OCI-LY7 (cell line): ENCODE measurements around the gene MCM9. TPM values are rescaled to one million over a fixed set of nuclear protein-coding genes. Genes with fewer than 3 reads are reported as not detected.

ENCODE experiments used
- BruUV-seq: library from RNA; stranded (reverse); fragments of 400-500 nt; replicated peaks from 2 replicates; lab custom pipeline; 2021; lab: Mats Ljungman, UMichigan
- CTCF ChIA-PET: fragments of 300-600 bp; sonication (Branson Sonifier 250); formaldehyde crosslinking; loops from one replicate; lab custom pipeline; 2022; ENCODE audit warnings: antibody characterized with exemption; ENCODE audit not compliant: unreplicated experiment; lab: Charles Lee
- POLR2A ChIA-PET: fragments of 300-600 bp; sonication (Branson Sonifier 250); formaldehyde crosslinking; loops from one replicate; lab custom pipeline; 2022; ENCODE audit warnings: antibody characterized with exemption; lab: Charles Lee
- DNase-seq: peaks from one replicate; pipeline ENCODE4 v3.0.0-alpha.2; 2015; ENCODE audit warnings: low spot score
- H2AFZ ChIP-seq: fragments of 200-600 bp; sonication (generic), shearing (Covaris generic); 2 replicates; pipeline ENCODE4 v1.6.1; 2014; ENCODE audit warnings: mild to moderate bottlenecking, antibody characterized with exemption, low read length, moderate library complexity
- H3K27ac ChIP-seq: fragments of 200-600 bp; sonication (generic); 2 replicates; pipeline ENCODE4 v1.5.1; 2014; ENCODE audit warnings: mixed run types, low read depth, mild to moderate bottlenecking, moderate library complexity, low read length, inconsistent platforms; ENCODE audit not compliant: poor library complexity, severe bottlenecking
- H3K36me3 ChIP-seq: fragments of 200-600 bp; sonication (generic); 2 replicates; pipeline ENCODE4 v1.6.1; 2014; ENCODE audit warnings: mild to moderate bottlenecking, antibody characterized with exemption, low read length, moderate library complexity, mixed read lengths; ENCODE audit not compliant: insufficient read depth
- H3K4me1 ChIP-seq: fragments of 200-600 bp; sonication (generic); 2 replicates; pipeline ENCODE4 v1.5.1; 2014; ENCODE audit warnings: mild to moderate bottlenecking, low read length; ENCODE audit not compliant: insufficient read depth, poor library complexity, severe bottlenecking
- H3K4me2 ChIP-seq: fragments of 200-600 bp; sonication (generic); 2 replicates; pipeline ENCODE4 v1.6.1; 2014; ENCODE audit warnings: mild to moderate bottlenecking, low read length
- H3K4me3 ChIP-seq: fragments of 200-600 bp; sonication (generic); 2 replicates; pipeline ENCODE4 v1.5.1; 2014; ENCODE audit warnings: mild to moderate bottlenecking, low read depth, low read length; ENCODE audit not compliant: poor library complexity, severe bottlenecking
- H3K79me2 ChIP-seq: fragments of 200-600 bp; sonication (generic); 2 replicates; pipeline ENCODE4 v1.6.1; 2016; ENCODE audit warnings: low read depth, mild to moderate bottlenecking, low read length, moderate library complexity, mixed read lengths; ENCODE audit not compliant: insufficient read depth
- H3K9me2 ChIP-seq: fragments of 200-600 bp; sonication (generic); 2 replicates; pipeline ENCODE4 v1.6.1; 2016; ENCODE audit warnings: mild to moderate bottlenecking, low read length, mixed read lengths; ENCODE audit not compliant: insufficient read depth
- H3K9me3 ChIP-seq: fragments of 200-600 bp; sonication (generic); 2 replicates; pipeline ENCODE4 v1.6.1; 2014; ENCODE audit warnings: mild to moderate bottlenecking, mixed run types, low read length, mixed read lengths
- H4K20me1 ChIP-seq: fragments of 200-600 bp; sonication (generic); 2 replicates; pipeline ENCODE4 v1.6.1; 2014; ENCODE audit warnings: mild to moderate bottlenecking, antibody characterized with exemption, low read length, moderate library complexity, mixed read lengths; ENCODE audit not compliant: insufficient read depth
- CTCF ChIP-seq: fragments of 200-600 bp; sonication (generic); conservative IDR thresholded peaks from 2 replicates; pipeline ENCODE4 v1.5.1; 2014; ENCODE audit warnings: mild to moderate bottlenecking, antibody characterized with exemption, low read length, moderate library complexity, mixed read lengths
- EZH2phosphoT487 ChIP-seq: fragments of 200-600 bp; sonication (generic); IDR thresholded peaks from 2 replicates; pipeline ENCODE4 v1.6.1; 2018; ENCODE audit warnings: low read depth, borderline replicate concordance, mild to moderate bottlenecking, mixed run types, antibody characterized with exemption, low read length, moderate library complexity, mixed read lengths
- intact Hi-C: fragments of 100-400 bp; cut with micrococcal nuclease; formaldehyde crosslinking; loops from one replicate; pipeline ENCODE4 v1.10.0; 2022; ENCODE audit not compliant: unreplicated experiment
- total RNA-seq, 2 experiments: library from RNA; depleted of rRNA in 1 of 2; stranded (reverse); fragments of >200 nt in 1 of 2; shearing (Covaris generic) in 1 of 2; gene quantifications; 2 replicates each; pipeline ENCODE4 v1.2.3, GENCODE V29; 2014 to 2022

The MCM9 gene
- total RNA-seq, 2 experiments from 2014 or later = 17.4 to 18.8 TPM

DNA sequence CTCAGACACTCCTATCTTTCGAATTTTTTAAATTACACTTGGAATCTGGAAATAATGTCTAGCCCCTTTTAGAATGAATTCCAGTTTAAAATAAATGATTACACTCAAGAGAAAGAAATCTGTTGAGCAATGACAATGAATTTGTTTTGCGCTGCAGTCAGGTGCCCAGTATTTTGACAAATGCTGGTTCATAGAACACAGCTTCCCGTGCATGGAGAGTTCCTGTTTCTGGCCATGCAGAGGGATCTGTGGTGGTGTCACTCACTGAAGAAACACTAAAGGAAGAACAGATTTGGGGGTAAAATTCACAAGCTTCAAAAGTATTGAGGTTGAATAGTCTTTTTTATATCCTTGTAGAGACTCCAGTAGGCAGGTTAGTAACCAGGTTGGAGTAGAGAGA, 170.2 kb downstream of the MCM9 start:
- no peaks in the 10 kb centered on the region for H3K36me3 ChIP-seq
- intact Hi-C loops = no loop called here
- no peak overlapping the region for H3K4me2 ChIP-seq
- BruUV-seq = no TSS peak
- no peaks in the 10 kb centered on the region for H3K4me1 ChIP-seq
- CTCF ChIA-PET = no interaction called here
- H4K20me1 ChIP-seq = no peaks in the 10 kb centered on the region
- H3K9me3 ChIP-seq = no peaks in the 10 kb centered on the region
- DNase-seq = no peak
- TF ChIP-seq CTCF (no peak), EZH2phosphoT487 (no peak)
- H2AFZ ChIP-seq = no peak overlapping the region
- H3K79me2 ChIP-seq = no peaks in the 10 kb centered on the region
- no peak overlapping the region for H3K4me3 ChIP-seq
- no peak overlapping the region for H3K27ac ChIP-seq
- no peaks in the 10 kb centered on the region for H3K9me2 ChIP-seq
- POLR2A ChIA-PET = interaction anchor here (1.0 kb wide), 1 partner anchor 16 kb away, joined by 3 read pairs; no protein-coding TSS in a partner anchor

Other genes with a start within 250 kb of the MCM9 start
- gene ASF1A, start 41.0 kb downstream of the MCM9 start, total RNA-seq (2014; rRNA removed; shearing (Covaris generic)) = 19.8 and 37.3 TPM in 2 replicates
- gene ASF1A, start 41.0 kb downstream of the MCM9 start, total RNA-seq (2022) = 46.0 and 46.8 TPM in 2 replicates
- gene FAM184A, start 143.5 kb upstream of the MCM9 start, total RNA-seq (2014; rRNA removed; shearing (Covaris generic)) = not detected in 2 replicates
- not detected in 2 replicates for gene FAM184A, start 143.5 kb upstream of the MCM9 start, total RNA-seq (2022)